Stimulated activated CD8-positive, alpha-beta memory T cell treated with anti-CD3 and anti-CD28 coated beads, Interleukin-15, amount 100 ng/mL, for 48 hours (primary cell): ENCODE results near the gene SFT2D1.

Source experiments
- DNase-seq, 2 donors: peaks; one replicate each; pipeline ENCODE4 v3.0.0-alpha.2; 2020; ENCODE audit warnings: low read depth in 2 of 2

SFT2D1 gene

DNA sequence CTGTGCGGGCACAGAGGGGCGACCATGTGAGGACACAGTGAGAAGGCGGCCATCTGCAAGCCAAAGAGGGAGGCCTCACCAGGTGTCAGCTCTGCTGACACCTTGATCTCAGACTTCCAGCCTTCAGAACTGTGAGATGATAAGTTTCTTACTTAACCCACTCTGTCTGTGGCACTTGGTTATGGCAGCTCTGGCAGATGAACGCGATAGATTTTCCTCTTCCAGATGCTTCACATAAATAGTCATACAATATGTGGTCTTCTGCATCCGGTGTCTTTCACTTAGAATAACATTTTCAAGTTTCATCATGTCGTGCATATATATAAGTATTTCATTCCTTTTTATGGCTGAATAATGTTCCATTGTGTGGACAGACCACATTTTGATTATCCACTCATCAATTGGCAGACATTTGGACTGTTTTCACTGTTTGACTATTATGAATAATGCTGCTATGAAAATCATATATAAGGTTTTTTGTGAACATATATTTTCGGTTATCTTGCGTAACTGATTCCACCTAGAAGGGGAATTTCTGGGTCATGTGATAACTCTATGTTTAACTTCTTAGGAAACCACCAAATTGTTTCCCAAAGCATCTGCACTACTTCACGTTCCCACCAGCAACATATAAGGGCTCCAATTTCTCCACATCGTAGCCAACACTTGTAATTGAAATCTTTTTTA, 64.3 kb downstream of the SFT2D1 start:
- no peak for DNase-seq

DNA sequence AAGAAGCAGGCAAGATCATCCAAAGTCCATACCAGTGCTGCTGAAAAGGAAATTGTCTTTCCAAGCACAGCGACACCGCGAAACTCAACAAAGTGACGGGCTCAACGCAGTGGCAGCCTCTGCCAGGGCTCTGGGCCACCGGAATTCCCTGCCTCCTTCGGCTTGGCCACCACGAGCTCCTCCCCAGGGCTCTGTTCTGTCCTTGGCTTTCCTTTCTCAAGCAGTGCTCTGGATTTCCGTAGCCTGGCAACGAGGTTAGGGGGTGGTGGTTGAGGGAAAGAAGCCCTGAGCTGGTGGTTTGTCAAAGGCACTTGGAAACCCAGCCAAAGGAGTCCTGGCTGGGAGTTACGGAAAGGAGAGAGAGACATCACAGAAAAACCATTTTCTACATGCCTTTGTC, 65.3 kb downstream of the SFT2D1 start:
- DNase-seq: no peak

DNA sequence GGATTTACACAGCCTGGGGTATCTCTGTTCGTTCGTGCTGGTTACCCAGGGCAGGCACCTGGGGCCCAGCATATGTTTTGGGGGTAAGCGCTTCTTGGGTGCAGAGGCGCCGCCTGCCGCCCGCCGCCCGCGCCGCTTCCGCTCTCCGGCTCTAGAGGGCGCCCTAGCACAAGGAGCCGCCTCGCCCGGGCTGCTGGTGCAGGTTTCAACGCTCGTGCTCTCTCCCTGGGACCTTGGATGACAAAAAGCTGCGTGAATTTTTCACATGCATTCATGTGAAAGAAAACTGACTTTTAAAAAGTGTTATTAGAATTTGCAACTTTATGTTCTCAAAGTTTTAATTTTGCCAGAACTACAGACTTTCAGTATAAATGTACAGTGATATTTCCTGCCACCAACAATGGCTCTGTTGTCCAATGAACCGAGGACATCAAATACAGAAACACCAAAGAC, 66.6 kb downstream of the SFT2D1 start:
- DNase-seq: peak; percentile 62 to 69

DNA sequence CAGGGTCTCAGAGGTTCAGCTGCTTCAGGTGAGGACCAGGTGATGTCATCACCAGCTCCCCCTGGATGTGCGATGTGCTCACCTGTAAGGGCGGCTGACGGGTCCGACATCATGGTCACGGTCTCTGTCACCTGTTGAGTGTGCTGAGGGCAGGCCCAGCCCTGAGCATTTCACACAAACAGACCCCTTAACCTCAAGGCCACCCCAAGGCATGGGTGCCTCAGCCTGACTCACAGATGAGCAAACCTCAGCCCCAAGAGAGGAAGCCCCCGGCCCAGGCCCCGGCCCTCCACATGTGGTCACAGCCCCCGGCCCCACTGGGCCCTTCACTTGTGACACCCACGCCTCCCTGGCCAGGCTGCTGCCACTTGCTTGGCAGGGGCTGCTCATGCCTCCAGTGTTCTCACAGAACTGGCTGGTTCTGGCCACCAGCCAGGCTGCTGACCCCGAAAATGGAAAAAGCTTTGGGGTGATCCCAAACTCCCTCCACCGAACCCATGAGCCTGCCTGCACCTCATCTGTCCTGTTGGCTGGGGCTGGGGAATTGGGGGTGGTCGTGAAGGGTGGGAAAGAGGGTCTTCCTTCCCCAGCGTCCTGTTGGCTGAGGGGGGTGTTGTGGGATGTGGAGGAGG, 67.5 kb downstream of the SFT2D1 start:
- DNase-seq: no peak

DNA sequence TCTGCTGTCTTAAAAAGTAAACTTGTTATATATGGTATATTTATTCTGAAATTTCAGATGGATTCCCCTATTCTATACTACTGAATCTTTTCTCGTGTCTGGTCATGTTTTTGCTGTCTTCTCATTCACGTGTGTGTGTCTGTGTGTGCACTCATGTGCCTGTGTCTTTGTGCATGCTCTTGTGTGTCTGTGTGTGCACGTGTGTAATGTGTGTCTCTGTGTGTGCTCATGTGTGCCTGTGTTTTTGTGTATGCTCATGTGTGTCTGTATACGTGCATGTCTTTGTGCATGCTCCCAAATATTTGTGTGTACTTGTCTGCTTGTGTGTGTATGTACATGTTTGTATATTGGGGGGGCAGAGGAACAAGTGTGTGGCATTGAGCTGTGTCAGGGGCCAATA, 68.2 kb downstream of the SFT2D1 start:
- DNase-seq: no peak

DNA sequence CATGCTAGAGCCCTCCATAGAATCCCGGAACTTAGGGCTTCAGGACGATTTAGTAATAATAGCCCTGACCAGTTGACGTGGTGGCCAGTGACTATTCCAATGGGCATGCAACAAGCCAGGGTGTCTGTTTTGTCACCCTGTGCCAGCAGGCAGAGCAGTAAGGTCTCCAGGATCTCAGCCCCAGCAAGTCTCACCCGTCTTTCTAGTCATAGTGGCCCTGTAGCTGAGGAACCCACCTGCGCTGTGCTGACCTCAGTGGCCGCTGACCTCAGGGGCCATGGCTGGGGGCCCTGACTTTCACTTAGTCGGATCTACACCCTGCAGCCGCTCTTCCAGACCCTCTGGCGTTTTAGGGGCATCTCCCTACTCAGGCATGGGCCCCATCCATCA, 71.0 kb downstream of the SFT2D1 start:
- no peak for DNase-seq

DNA sequence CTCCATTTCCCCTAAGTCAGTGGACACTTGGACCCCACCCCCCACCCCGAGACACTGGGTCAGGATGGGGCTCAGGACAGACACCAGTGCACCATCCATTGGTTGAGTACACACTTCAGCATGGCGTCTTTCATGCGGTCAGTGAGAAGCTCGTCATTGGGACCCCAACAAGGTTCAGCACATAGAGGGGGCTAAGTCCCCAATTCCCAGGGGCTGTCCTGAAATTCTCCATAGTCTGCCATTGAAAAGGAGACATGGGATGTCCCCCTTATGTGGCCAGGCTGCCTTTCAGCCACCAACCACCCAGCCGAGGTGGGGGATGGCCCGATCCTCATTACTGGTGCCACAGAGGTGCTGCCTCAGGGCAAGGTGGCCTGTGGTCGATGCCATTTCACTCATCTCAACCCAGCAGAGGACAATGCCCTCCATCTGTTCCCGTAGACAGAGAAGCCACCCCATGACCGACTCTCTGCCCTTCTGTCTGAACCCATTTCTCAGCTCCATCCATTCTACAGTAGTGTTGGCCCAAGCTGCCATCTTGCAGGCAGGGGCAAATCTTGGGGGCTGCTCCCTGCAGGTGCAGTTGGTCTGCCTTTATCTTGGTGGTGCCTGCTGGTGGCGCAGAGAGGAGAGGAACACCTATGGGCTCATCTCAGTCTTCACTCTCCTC, 71.5 kb downstream of the SFT2D1 start:
- no peak for DNase-seq
